Mammary epithelial cell (primary cell): ENCODE results near the gene MMP2.

Experiments
- EZH2 ChIP-seq: IDR thresholded peaks from 2 replicates; pipeline ENCODE4 v1.6.1; 2012; ENCODE audit warnings: low read length, inconsistent platforms, borderline replicate concordance
- TF ChIP-seq, protein P1 (sequence below), 2 donors: IDR thresholded peaks in 1 of 2; conservative IDR thresholded peaks in 1 of 2; 2 replicates each; pipeline ENCODE4 v1.5.1; 2011 to 2012; ENCODE audit warnings: inconsistent platforms in 2 of 2, low read length in 2 of 2, mild to moderate bottlenecking in 2 of 2, control low read depth in 1 of 2, low read depth in 1 of 2; ENCODE audit not compliant: insufficient read depth in 1 of 2; ENCODE audit errors: extremely low read depth in 1 of 2

GRCh38 chr16:55515111-55515510 is 36.1 kb downstream of the MMP2 start:
- TF ChIP-seq, protein P1, sequence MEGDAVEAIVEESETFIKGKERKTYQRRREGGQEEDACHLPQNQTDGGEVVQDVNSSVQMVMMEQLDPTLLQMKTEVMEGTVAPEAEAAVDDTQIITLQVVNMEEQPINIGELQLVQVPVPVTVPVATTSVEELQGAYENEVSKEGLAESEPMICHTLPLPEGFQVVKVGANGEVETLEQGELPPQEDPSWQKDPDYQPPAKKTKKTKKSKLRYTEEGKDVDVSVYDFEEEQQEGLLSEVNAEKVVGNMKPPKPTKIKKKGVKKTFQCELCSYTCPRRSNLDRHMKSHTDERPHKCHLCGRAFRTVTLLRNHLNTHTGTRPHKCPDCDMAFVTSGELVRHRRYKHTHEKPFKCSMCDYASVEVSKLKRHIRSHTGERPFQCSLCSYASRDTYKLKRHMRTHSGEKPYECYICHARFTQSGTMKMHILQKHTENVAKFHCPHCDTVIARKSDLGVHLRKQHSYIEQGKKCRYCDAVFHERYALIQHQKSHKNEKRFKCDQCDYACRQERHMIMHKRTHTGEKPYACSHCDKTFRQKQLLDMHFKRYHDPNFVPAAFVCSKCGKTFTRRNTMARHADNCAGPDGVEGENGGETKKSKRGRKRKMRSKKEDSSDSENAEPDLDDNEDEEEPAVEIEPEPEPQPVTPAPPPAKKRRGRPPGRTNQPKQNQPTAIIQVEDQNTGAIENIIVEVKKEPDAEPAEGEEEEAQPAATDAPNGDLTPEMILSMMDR (conservative IDR thresholded peaks at IDR 0.05 in 1 of 2, IDR thresholded peaks at IDR 0.05 in 1 of 2; ENCODE audit: extremely low read depth in 1 of 2, insufficient read depth in 1 of 2, low read depth in 1 of 2, low read length in 2 of 2) = no peak
- TF ChIP-seq EZH2 = no peak
